ENCODE measurements around the gene TNFSF12.

DNA sequence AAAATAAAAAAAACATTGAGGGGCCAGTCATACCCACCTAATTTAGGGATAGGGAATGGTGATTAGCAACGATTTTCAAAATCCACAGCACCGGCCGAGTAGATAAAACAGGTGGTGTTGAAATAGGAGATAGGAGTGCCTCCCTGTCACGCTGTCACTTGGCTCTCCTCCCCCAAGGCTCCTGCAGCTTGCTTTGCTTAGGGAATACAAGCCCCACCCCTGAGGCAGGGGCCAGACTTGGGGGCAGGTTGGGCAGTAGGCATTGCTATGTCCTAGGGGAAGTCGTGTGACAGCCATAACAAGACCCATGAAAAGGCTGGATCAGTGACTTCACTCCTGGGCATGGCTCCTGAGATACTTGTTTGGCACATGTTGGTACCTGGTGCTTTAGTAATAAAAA lies 38.9 kb upstream of the TNFSF12 start:
- TF ChIP-seq, protein P1, sequence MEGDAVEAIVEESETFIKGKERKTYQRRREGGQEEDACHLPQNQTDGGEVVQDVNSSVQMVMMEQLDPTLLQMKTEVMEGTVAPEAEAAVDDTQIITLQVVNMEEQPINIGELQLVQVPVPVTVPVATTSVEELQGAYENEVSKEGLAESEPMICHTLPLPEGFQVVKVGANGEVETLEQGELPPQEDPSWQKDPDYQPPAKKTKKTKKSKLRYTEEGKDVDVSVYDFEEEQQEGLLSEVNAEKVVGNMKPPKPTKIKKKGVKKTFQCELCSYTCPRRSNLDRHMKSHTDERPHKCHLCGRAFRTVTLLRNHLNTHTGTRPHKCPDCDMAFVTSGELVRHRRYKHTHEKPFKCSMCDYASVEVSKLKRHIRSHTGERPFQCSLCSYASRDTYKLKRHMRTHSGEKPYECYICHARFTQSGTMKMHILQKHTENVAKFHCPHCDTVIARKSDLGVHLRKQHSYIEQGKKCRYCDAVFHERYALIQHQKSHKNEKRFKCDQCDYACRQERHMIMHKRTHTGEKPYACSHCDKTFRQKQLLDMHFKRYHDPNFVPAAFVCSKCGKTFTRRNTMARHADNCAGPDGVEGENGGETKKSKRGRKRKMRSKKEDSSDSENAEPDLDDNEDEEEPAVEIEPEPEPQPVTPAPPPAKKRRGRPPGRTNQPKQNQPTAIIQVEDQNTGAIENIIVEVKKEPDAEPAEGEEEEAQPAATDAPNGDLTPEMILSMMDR (IDR thresholded peaks at IDR 0.05), result no peak
- no peak for TF ChIP-seq POLR2A (IDR thresholded peaks at IDR 0.05)

Data from testis (tissue), 2 donors.